Measurements from ENCODE around the gene PTGIS.

GRCh38 chr20:49511788-49512525 lies 56.0 kb downstream of the PTGIS start:
- TF ChIP-seq, protein P1, sequence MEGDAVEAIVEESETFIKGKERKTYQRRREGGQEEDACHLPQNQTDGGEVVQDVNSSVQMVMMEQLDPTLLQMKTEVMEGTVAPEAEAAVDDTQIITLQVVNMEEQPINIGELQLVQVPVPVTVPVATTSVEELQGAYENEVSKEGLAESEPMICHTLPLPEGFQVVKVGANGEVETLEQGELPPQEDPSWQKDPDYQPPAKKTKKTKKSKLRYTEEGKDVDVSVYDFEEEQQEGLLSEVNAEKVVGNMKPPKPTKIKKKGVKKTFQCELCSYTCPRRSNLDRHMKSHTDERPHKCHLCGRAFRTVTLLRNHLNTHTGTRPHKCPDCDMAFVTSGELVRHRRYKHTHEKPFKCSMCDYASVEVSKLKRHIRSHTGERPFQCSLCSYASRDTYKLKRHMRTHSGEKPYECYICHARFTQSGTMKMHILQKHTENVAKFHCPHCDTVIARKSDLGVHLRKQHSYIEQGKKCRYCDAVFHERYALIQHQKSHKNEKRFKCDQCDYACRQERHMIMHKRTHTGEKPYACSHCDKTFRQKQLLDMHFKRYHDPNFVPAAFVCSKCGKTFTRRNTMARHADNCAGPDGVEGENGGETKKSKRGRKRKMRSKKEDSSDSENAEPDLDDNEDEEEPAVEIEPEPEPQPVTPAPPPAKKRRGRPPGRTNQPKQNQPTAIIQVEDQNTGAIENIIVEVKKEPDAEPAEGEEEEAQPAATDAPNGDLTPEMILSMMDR (IDR thresholded peaks at IDR 0.05), result no peak
- no peak for TF ChIP-seq POLR2A (IDR thresholded peaks at IDR 0.05)

Measured in esophagus squamous epithelium (tissue), 4 donors.